Hippocampal formation (tissue), 2 donors: ENCODE results near the gene C16orf87.
A peak's percentile ranks its signal among the peaks of the same experiment; 100 is the strongest.
"Not testable (repeated sequence)": the region's sequence is repeated elsewhere in the genome, so short reads cannot be mapped to it uniquely, and the experiment has no call there.

Source experiments
- DNase-seq, 2 donors: peaks; one replicate each; lab custom pipeline; 2025; lab: John Stamatoyannopoulos, UW

Gene C16orf87

DNA sequence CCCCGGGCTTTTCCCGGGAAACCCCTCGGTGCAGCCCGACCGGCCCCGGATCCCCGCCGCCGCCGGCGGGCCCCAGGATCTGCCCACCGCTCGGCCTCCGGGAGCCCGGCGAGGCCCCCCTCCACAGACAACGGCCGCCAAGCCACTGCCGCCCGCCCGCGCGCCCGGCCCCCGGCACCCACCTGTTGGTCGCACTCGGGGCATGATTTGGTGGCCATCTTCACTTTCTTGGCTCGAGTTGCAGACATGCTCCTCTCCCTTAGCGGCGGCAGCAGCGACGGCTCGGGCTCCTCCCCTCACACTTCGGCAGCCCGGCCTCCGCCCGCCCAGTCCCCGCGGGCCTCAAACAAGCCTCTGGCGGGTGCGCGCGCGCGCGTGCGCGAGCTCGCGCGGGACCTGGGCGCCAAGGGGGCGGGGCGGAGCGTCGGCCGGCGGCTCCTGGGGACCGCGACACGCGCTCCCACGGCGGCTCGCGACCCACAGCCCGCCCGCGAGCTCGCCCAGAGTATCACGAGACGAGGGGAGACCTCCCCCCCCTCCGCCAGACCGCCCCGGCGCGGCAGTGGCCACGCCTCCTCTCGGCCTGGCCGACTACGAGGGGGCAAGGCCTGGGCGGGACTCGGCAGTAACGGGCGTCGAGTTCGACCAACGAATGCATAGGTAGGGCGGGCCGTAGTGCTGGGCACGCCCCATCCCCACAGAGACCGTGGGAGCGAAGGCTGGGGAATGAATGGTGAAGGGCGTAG lies at the start of gene C16orf87:
C16orf87 (minus strand) TSS at position 279 of the 746 bp plus-strand sequence; CDS start at position 248, 31 bp downstream.
- DNase-seq = peak; percentile 92

DNA sequence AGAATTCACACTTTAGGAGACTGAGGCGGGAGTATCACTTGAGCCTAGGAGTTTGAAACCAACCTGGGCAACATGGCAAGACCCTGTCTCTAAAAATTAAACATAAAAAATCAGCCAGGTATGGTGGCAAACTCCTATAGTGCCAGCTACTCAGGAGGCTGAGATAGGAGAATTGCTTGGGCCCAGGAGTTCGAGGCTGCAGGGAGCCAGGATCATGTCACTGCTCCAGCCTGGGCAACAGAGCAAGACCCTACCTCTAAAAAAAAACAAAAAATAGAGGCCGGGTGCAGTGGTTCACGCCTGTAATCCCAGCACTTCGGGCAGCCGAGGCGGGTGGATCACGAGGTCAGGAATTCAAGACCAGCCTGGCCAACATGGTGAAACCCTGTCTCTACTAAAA lies 44.3 kb upstream of the C16orf87 start:
- no peak for DNase-seq

- DNase-seq = no peak
These were observed 42.2 kb upstream of the C16orf87 start for GRCh38 chr16:46873201-46873600.

GRCh38 chr16:46871597-46871996 lies 40.6 kb upstream of the C16orf87 start:
- no peak for DNase-seq

DNA sequence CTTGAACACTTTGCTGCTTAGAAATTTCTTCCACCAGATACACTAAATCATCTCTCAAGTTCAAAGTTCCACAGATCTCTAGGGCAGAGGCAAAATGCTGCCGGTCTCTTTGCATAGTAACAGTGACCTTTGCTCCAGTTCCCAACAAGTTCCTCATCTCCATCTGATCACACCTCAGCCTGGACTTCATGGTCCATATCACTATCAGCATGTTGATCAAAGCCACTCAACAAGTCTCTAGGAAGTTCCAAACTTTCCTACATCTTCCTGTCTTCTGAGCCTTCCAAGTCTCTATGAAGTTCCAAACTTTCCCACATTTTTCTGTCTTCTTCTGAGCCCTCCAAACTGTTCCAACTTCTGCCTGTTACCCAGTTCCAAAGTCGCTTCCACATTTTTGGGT lies 37.9 kb upstream of the C16orf87 start:
- not testable (repeated sequence) for DNase-seq

GRCh38 chr16:46867486-46867885 lies 36.5 kb upstream of the C16orf87 start:
- not testable (repeated sequence) for DNase-seq

- no peak for DNase-seq
These were observed 35.3 kb upstream of the C16orf87 start for GRCh38 chr16:46866286-46866685.

GRCh38 chr16:46862555-46863447 lies 31.8 kb upstream of the C16orf87 start:
- DNase-seq = no peak

DNA sequence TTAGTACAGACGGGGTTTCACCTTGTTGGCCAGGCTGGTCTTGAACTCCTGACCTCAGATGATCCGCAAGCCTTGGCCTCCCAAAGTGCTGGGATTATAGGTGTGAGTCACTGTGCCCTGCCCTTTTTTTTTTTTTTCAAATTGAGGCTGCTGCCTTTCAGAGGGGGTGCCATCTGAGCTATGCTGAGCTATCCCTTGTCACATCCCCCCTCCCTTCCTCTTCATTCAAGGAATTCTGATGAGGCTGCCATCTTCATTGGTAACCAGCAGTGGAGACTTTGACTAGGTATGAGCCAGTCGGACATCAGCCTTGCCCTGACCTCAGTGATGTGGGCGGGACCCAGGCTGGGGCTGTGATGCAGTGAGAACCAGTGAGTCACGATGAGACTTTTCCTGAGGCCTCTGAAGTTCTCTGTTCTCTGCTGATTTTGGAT lies 28.8 kb upstream of the C16orf87 start:
- DNase-seq = no peak

GRCh38 chr16:46858151-46858550 lies 27.2 kb upstream of the C16orf87 start:
- DNase-seq = no peak

DNA sequence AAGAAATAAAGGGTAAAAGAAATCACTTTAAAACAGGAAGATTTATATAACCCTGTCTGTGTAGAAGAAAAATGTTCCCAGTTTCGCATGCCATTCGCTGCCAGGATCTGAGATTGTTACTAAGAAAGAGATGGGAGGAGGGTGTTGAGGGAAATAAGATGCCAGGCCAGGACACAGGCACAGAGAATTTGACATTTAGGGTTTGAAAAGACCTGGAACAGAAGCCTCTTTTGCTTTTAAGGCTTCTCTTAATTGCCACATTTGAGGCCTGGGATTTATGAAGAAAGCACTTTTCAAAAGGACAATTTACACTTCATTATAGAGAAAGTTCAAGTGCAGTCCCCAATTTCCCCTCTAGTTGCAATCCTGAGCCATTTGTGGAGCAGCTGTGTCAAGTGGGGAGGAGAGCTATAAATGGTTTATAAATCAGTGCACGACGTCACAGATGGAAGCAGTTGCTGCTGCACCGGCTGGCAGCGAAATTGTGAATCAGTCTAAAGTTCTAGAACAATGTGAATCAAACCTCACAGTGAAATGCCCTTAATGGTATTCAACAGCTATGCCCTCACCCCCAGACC lies 26.5 kb upstream of the C16orf87 start:
- peak; percentile 12 to 79 for DNase-seq

GRCh38 chr16:46855389-46855788 lies 24.4 kb upstream of the C16orf87 start:
- DNase-seq = no peak

DNA sequence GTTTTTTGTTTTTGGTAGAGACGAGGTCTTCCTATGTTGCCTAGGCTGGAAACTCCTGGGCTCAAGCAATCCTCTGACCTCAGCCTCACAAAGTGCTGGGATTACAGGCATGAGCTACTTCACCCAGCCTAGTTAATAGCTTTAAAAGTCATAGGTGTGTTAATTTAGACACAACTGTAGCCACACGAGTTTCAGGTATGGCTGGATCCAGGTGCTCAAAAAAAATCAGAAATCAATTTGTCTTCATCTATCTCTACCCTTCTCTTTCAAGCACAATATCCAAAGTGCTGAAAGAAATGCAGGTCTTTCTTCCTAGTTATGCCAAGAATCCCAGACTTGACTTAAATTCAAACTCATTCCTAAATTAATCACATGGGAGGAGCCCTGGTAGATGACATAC lies 23.9 kb upstream of the C16orf87 start:
- DNase-seq = no peak

DNA sequence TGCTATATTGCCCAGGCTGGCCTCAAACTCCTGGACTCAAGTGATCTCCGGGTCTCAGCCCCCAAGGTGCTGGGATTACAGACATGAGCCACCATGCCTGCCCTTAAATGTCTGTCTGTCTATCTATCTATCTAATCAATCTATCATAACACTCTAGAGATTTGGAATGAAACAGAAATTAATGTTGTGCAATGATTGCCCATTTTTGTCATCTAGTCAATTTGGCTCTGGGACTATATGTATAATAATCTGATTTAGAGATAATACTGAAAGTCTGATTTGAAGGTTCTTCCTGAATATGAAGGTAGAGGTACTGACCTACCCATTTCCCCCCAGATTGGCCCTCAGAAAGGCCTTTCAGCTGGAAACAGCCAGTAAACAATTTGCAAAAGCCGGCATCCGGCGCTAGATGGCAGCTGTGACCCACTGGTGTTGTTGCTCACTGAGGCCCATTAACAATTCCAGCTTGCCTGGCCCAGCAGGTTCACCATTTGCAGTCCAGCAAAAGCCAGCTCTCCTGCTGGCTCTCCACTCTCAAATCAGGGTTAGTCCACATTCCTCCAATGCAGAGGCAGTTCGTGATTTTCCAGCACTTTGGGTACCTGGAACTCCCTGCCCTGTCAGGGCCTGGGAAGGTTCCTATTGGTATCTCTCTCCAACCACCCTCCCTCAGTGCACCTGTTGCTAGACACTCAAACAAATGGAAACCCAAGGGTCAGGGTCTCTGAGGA lies 22.9 kb upstream of the C16orf87 start:
- DNase-seq = peak; percentile 76 to 77

DNA sequence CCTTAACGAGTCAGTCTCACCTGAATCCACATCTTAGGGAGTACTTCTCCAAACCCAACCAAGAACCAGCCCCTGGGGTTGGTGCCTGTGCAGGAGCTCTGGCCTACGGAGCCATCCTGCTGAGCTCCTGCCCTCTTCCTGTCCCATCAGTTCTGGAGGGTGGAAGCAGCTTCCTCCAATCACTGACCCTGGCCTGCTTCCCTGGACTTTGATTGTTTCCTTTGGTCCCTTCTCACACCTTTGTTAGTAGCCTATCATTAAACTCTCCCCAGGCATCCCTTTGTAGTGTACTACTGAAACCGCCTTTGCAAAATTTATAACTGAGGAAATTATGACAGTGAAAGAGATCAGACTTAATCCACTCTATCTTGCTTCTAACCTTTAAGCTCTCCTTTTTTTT lies 21.1 kb upstream of the C16orf87 start:
- no peak for DNase-seq

DNA sequence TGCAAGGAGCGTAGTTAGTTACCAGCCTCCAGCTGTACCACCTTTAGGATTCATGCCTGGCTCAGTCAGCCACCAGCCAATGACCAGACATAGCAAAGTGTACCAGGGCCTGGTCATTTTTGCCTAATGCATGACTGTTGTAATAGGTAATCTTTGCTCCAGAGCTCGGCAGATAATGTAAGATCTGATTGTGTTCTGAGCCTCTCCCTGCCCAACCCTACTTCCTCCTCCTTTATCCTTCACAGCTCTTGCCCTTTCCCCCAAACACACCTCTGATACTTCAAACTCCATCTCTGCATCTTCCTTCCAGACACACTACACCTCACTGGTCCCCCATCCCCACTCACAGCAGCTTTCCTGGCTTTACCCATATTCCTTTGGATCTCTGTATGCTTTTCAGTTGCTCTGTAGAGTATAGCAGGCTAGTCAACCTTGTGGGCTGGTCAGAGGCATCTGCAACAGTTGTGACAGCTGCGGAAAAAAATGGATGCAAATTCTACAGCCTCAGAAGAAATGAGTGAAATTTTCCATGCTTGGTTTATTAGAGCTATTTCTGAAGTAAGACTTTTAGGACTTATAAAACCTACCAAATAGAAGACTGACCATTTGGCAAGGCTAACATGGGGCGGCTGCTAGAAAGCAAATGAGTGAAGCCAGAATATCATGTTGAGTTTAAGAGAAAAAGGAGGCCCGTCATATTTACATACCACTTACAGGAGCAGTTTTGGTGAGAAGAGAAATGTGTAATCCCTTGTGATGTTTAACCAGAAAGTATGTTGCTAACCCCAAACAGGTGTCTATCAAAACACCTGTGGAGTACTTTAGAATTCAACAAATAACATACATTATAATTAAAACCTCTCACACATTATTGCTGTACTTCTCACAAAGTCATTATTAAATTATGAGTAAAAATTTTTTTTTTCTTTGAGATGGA lies 19.9 kb upstream of the C16orf87 start:
- DNase-seq = no peak

DNA sequence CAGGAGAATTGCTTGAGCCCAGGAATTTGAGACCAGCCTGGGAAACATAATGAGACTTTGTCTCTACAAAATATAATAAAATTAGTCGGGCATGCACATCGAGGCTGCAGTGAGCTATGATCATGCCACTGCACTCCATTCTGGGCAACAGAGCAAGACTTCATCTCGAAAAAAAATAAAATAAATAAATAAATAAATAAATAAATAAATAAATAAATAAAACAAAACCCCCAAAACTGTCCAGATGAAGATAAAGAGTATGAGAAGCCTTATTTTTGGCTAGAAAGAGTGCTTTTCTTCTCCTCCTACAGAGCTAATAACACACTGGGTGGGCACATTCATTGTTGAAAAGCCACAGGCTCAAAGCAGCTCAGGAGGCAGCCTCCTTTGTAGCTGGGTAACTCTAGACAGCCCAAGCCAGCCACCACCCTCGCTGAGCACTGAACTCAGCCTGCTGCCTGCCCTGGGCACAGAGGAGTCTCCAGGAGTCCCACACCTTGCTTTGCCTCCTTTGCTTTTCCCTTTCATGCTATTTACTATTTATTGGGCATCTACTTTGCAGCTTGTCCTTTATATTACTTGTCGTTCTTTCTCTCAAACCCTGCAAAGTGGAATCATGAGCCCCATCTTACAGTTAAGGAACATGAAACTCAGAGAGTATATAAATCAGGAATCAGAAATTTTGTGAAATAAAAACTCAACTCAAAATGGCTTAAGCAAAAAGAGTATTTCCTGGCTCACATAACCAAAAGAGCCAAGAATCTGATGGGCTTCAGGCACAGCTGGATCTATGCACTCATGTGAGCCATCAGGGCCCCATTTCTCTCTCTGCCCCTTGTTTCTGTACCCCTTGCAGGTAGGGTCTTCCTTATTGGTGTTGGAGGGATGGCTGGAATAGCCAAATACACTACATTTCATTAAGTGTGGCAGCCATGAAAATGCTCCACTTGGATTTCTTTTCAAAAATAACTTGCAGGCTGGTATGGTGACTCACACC lies 18.1 kb upstream of the C16orf87 start:
- no peak for DNase-seq

- DNase-seq = no peak
These were observed 15.0 kb upstream of the C16orf87 start for GRCh38 chr16:46845952-46846351.

DNA sequence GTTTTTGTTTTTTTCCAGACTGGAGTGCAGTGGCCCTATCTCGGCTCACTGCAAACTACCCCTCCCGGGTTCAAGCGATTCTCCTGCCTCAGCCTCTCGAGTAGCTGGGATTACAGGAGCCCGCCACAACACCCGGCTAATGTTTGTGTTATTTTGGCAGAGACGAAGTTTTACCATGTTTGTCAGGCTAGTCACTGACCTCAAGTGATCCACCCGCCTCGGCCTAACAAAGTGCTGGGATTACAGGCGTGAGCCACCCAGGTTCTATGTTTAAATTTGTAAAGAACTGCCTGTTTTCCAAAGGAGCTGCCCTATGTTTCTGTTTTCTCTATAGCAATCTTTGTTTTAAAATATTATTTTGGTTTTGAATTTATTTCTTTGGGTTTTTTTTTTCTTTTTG lies 13.8 kb upstream of the C16orf87 start:
- no peak for DNase-seq
